ENCODE measurements around the gene KCNK18. TPM values are rescaled to one million over a fixed set of nuclear protein-coding genes. Genes with fewer than 3 reads are reported as not detected.

KCNK18 gene
- total and polyA plus RNA-seq, 2 of the 8 experiments (the other 6 are each of a cell fraction or from before 2014, with no cell fraction given), result not detected

DNA sequence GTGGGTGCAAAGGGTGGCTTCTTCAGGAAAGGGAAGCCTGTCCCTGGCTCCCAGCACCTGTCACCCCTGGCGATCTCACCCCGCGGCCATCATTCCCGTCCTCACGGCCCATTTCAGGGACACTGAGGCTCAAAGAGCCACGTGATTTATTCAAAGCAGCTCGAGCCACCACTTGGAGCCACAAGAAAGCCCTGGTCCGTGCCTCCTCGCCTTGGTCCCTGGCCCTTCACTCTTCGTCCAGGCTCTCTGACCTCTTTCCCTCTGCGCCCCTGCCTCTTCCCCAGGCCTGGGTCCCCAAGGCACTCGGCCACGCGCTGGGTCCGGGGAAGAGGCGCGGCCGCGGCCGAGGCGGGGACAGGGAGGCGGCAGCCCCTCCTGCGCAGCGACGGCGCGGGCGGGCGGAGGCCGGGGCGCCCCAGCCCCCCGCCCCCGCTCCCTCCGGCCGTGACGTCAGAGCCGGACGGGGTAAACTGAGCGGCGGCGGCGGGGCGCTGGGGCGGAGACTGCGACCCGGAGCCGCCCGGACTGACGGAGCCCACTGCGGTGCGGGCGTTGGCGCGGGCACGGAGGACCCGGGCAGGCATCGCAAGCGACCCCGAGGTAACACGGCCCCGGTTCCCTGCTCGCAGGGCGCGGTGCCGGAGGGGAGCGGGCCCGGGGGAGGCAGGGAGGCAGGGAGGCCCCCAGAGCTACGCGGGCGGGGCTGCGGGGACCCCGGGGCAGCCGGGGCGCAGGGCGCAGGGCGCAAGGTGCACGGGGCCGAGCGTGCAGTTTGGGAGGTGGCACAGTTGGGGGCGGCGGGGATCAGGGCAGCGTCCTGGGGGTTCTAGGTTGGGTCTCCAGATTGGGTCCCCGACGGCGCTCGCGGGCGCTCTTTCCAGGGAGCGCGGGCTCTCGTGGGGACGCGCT lies 43.6 kb downstream of the KCNK18 start, which contains the start of gene SLC18A2:
TSS of gene SLC18A2 (plus strand) at position 494 of the 909 bp plus-strand sequence. CDS start 580 bp downstream, outside the sequence.
- ChIA-PET CTCF (ENCODE audit: partially characterized antibody) (interaction anchor here (1.0 to 3.0 kb wide), 8 partner anchors 11 to 212 kb away, joined by 3 to 14 read pairs (median 6); no protein-coding TSS in a partner anchor), POLR2A (ENCODE audit: partially characterized antibody) (interaction anchor here (0.6 to 1.5 kb wide), 2 partner anchors 17 to 495 kb away, joined by 3 to 5 read pairs; no protein-coding TSS in a partner anchor)
- H2BK5ac ChIP-seq (ENCODE audit: low read depth, low read length), result no peak within 1 kb of the TSS; the same call in 1 of the 2 replicates
- peak within 1 kb of the TSS; percentile 71 for H4K91ac ChIP-seq (replicated peaks; ENCODE audit: insufficient read length, low read length)
- peak within 1 kb of the TSS; percentile 84; the same call in 1 of the 2 replicates for H2BK12ac ChIP-seq (ENCODE audit: low read depth, low read length)
- DNase-seq (ENCODE audit: low read depth in 1 of 2, low spot score in 2 of 2), result peak in 1 of 2 experiments; percentile 78
- H2BK20ac ChIP-seq (ENCODE audit: low read length), result no peak within 1 kb of the TSS
- no peaks in the 10 kb centered on the region for H3K9me3 ChIP-seq (ENCODE audit: insufficient read depth in 2 of 2, low read depth in 1 of 2, low read length in 1 of 2)
- no peaks in the 10 kb centered on the region for H4K20me1 ChIP-seq (replicated peaks in 1 of 2; ENCODE audit: control insufficient read depth in 1 of 2, insufficient read depth in 2 of 2, low read length in 2 of 2)
- no peak for FAIRE-seq
- peak within 1 kb of the TSS; percentile 39 for H4K5ac ChIP-seq (ENCODE audit: insufficient read length, low read depth, low read length)
- H2AK5ac ChIP-seq (ENCODE audit: low read depth, low read length), result no peak within 1 kb of the TSS
- H2BK15ac ChIP-seq (ENCODE audit: low read length), result peak within 1 kb of the TSS; percentile 98; the same call in 1 of the 2 replicates
- H3K36me3 ChIP-seq (ENCODE audit: control insufficient read depth in 2 of 4, insufficient read depth in 4 of 4, low read length in 3 of 4), result no peaks in the 10 kb centered on the region
- 1% methylated on average over 31 of the region's 93 CpGs; no CpG with 5 or more reads in 1 of the 2 experiments for WGBS, 2 experiments (ENCODE audit: extremely low coverage in 1 of 2, insufficient coverage in 1 of 2, insufficient read length in 1 of 2, insufficient replicate concordance in 2 of 2, low coverage in 1 of 2, low lambda C conversion rate in 2 of 2, missing lambda C conversion rate in 1 of 2)
- H3K23me2 ChIP-seq (ENCODE audit: low read depth, low read length), result peaks cover 11% of the 10 kb centered on the region; the same call in 1 of the 2 replicates
- peak within 1 kb of the TSS; percentile 82 for H2BK120ac ChIP-seq (replicated peaks; ENCODE audit: low read depth, low read length)
- no peak within 1 kb of the TSS for H3K14ac ChIP-seq (ENCODE audit: insufficient read length)
- H3K23ac ChIP-seq (ENCODE audit: insufficient read length), result no peak within 1 kb of the TSS
- no peak within 1 kb of the TSS for H3K56ac ChIP-seq (replicated peaks; ENCODE audit: insufficient read length, low read depth, low read length)
- H3K9ac ChIP-seq (replicated peaks in 1 of 4; ENCODE audit: extremely low read depth in 1 of 4, low read depth in 3 of 4, low read length in 3 of 4), result peak within 1 kb of the TSS in 2 of 4 experiments; percentile 14 to 34; a peak in 3 of 7 replicates
- H3K4me3 ChIP-seq (ENCODE audit: extremely low read depth in 1 of 4, insufficient read depth in 2 of 4, low read depth in 3 of 4, low read length in 4 of 4), result peak within 1 kb of the TSS; percentile 64 to 87 (median 66)
- peaks cover 2 to 24% (median 14%) of the 10 kb centered on the region in 4 experiments for H3K27me3 ChIP-seq (replicated peaks in 1 of 4; ENCODE audit: control insufficient read depth in 3 of 4, extremely low read depth in 1 of 4, insufficient read depth in 3 of 4, low read length in 3 of 4)
- peak within 1 kb of the TSS; percentile 93; the same call in 1 of the 2 replicates for H2AFZ ChIP-seq (ENCODE audit: low read length)
- H3K18ac ChIP-seq (ENCODE audit: extremely low read depth, low read length), result peak within 1 kb of the TSS; percentile 96
- H3K79me1 ChIP-seq (ENCODE audit: low read depth, low read length), result no peaks in the 10 kb centered on the region
- no peaks in the 10 kb centered on the region for H3K79me2 ChIP-seq (ENCODE audit: control insufficient read depth in 1 of 2, insufficient read depth in 2 of 2, low read length in 2 of 2)
- H3K27ac ChIP-seq (ENCODE audit: low read depth, low read length), result no peak within 1 kb of the TSS; the same call in 1 of the 2 replicates
- no peak within 1 kb of the TSS for H3K4ac ChIP-seq (replicated peaks; ENCODE audit: insufficient read length, low read depth, low read length)
- peak within 1 kb of the TSS; percentile 55 to 95 for H3K4me2 ChIP-seq (ENCODE audit: insufficient read depth in 1 of 2, low read depth in 2 of 2, low read length in 2 of 2)
- peaks cover 0 to 6% (median 3%) of the 10 kb centered on the region in 4 experiments; a peak in 5 of 7 replicates for H3K4me1 ChIP-seq (replicated peaks in 1 of 4; ENCODE audit: control insufficient read depth in 3 of 4, insufficient read depth in 4 of 4, low read length in 3 of 4)
- H4K8ac ChIP-seq (ENCODE audit: extremely low read depth, insufficient read depth, low read length), result peak within 1 kb of the TSS; percentile 89
- TF ChIP-seq JUND (IDR thresholded peaks at IDR 0.05; ENCODE audit: low read length), result no peak
- TF ChIP-seq SRF (IDR thresholded peaks at IDR 0.05; ENCODE audit: low read depth, low read length), result no peak
- TF ChIP-seq EP300 (IDR thresholded peaks at IDR 0.05; ENCODE audit: borderline replicate concordance in 1 of 2, low read depth in 2 of 2, low read length in 2 of 2), result no peak
- TF ChIP-seq CTBP2 (IDR thresholded peaks at IDR 0.05; ENCODE audit: borderline replicate concordance, insufficient read depth, insufficient read length, low read length), result no peak
- TF ChIP-seq SUZ12 (IDR thresholded peaks at IDR 0.05; ENCODE audit: low read length), result no peak; the same call in 1 of the 2 replicates
- TF ChIP-seq SIRT6 (IDR thresholded peaks at IDR 0.05; ENCODE audit: low read length), result no peak
- no peak for TF ChIP-seq BRCA1 (IDR thresholded peaks at IDR 0.05; ENCODE audit: low read depth, low read length)
- peak; percentile 72 for TF ChIP-seq PHF8 (conservative IDR thresholded peaks at IDR 0.05; ENCODE audit: low read depth, low read length)
- TF ChIP-seq CHD1 (IDR thresholded peaks at IDR 0.05; ENCODE audit: low read depth, low read length), result no peak
- 0 out of 2 replicates have a peak, but pooled peaks have one; percentile 22 for TF ChIP-seq TAF1 (IDR thresholded peaks at IDR 0.05; ENCODE audit: low read depth, low read length)

Data from H1 (cell line).